OCI-LY7 (cell line): ENCODE measurements around the gene LGALS9C. TPM values are rescaled to one million over a fixed set of nuclear protein-coding genes. Genes with fewer than 3 reads are reported as not detected.
"Not testable (repeated sequence)": the region's sequence is repeated elsewhere in the genome, so short reads cannot be mapped to it uniquely, and the experiment has no call there.

ENCODE experiments used
- BruUV-seq: library from RNA; stranded (reverse); fragments of 400-500 nt; replicated peaks from 2 replicates; lab custom pipeline; 2021; lab: Mats Ljungman, UMichigan
- CTCF ChIA-PET: fragments of 300-600 bp; sonication (Branson Sonifier 250); formaldehyde crosslinking; loops from one replicate; lab custom pipeline; 2022; ENCODE audit warnings: antibody characterized with exemption; ENCODE audit not compliant: unreplicated experiment; lab: Charles Lee
- POLR2A ChIA-PET: fragments of 300-600 bp; sonication (Branson Sonifier 250); formaldehyde crosslinking; loops from one replicate; lab custom pipeline; 2022; ENCODE audit warnings: antibody characterized with exemption; lab: Charles Lee
- DNase-seq: peaks from one replicate; pipeline ENCODE4 v3.0.0-alpha.2; 2015; ENCODE audit warnings: low spot score
- H2AFZ ChIP-seq: fragments of 200-600 bp; sonication (generic), shearing (Covaris generic); 2 replicates; pipeline ENCODE4 v1.6.1; 2014; ENCODE audit warnings: mild to moderate bottlenecking, antibody characterized with exemption, low read length, moderate library complexity
- H3K27ac ChIP-seq: fragments of 200-600 bp; sonication (generic); 2 replicates; pipeline ENCODE4 v1.5.1; 2014; ENCODE audit warnings: mixed run types, low read depth, mild to moderate bottlenecking, moderate library complexity, low read length, inconsistent platforms; ENCODE audit not compliant: poor library complexity, severe bottlenecking
- H3K36me3 ChIP-seq: fragments of 200-600 bp; sonication (generic); 2 replicates; pipeline ENCODE4 v1.6.1; 2014; ENCODE audit warnings: mild to moderate bottlenecking, antibody characterized with exemption, low read length, moderate library complexity, mixed read lengths; ENCODE audit not compliant: insufficient read depth
- H3K4me1 ChIP-seq: fragments of 200-600 bp; sonication (generic); 2 replicates; pipeline ENCODE4 v1.5.1; 2014; ENCODE audit warnings: mild to moderate bottlenecking, low read length; ENCODE audit not compliant: insufficient read depth, poor library complexity, severe bottlenecking
- H3K4me2 ChIP-seq: fragments of 200-600 bp; sonication (generic); 2 replicates; pipeline ENCODE4 v1.6.1; 2014; ENCODE audit warnings: mild to moderate bottlenecking, low read length
- H3K4me3 ChIP-seq: fragments of 200-600 bp; sonication (generic); 2 replicates; pipeline ENCODE4 v1.5.1; 2014; ENCODE audit warnings: mild to moderate bottlenecking, low read depth, low read length; ENCODE audit not compliant: poor library complexity, severe bottlenecking
- H3K79me2 ChIP-seq: fragments of 200-600 bp; sonication (generic); 2 replicates; pipeline ENCODE4 v1.6.1; 2016; ENCODE audit warnings: low read depth, mild to moderate bottlenecking, low read length, moderate library complexity, mixed read lengths; ENCODE audit not compliant: insufficient read depth
- H3K9me2 ChIP-seq: fragments of 200-600 bp; sonication (generic); 2 replicates; pipeline ENCODE4 v1.6.1; 2016; ENCODE audit warnings: mild to moderate bottlenecking, low read length, mixed read lengths; ENCODE audit not compliant: insufficient read depth
- H3K9me3 ChIP-seq: fragments of 200-600 bp; sonication (generic); 2 replicates; pipeline ENCODE4 v1.6.1; 2014; ENCODE audit warnings: mild to moderate bottlenecking, mixed run types, low read length, mixed read lengths
- H4K20me1 ChIP-seq: fragments of 200-600 bp; sonication (generic); 2 replicates; pipeline ENCODE4 v1.6.1; 2014; ENCODE audit warnings: mild to moderate bottlenecking, antibody characterized with exemption, low read length, moderate library complexity, mixed read lengths; ENCODE audit not compliant: insufficient read depth
- intact Hi-C: fragments of 100-400 bp; cut with micrococcal nuclease; formaldehyde crosslinking; loops from one replicate; pipeline ENCODE4 v1.10.0; 2022; ENCODE audit not compliant: unreplicated experiment
- total RNA-seq, 2 experiments: library from RNA; depleted of rRNA in 1 of 2; stranded (reverse); fragments of >200 nt in 1 of 2; shearing (Covaris generic) in 1 of 2; gene quantifications; 2 replicates each; pipeline ENCODE4 v1.2.3, GENCODE V29; 2014 to 2022

The LGALS9C gene
- total RNA-seq, 2 experiments from 2014 or later = not detected

DNA sequence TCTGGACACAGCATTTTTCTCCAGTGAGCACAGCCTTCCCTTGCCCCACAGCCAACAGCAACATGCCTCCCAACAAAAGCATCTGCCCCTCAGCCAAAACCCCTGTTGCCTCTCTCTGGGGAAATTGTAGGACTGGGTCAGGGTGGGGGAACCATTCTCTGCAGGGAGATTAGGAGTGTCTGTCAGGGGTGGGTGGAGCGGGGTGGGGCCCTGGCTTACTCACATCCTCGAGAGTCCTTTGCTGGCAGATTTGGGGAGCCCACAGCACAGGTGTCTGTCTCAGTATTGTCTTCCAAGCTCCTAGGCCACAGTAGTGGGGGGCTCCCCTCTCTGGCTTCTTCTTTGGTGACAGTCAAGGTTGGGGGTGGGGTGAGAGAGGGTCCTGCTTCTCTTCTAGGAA is 28.3 kb upstream of the LGALS9C start:
- H3K27ac ChIP-seq, H3K79me2 ChIP-seq, CTCF ChIA-PET, H3K4me3 ChIP-seq, H3K9me3 ChIP-seq, POLR2A ChIA-PET, H3K4me1 ChIP-seq, intact Hi-C loops, H3K4me2 ChIP-seq, BruUV-seq, H4K20me1 ChIP-seq, DNase-seq, H2AFZ ChIP-seq, H3K36me3 ChIP-seq, H3K9me2 ChIP-seq: not testable (repeated sequence)

DNA sequence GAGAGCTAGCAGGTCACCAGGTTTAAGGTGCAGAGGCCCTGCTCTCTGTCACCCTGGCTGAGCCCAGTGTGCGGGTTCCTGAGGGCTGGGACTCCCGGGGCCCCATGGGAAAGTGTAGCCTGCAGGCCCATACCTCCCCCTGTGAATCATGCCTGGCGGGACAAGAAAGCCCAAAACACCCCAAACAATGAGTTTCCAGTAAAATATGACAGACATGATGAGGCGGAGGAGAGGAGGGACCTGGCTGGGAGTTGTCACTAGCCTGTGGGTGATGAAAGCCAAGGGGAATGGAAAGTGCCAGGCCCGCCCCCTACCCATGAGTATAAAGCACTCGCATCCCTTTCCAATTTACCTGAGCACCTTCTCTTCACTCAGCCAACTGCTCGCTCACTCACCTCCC is 26.8 kb upstream of the LGALS9C start:
- H3K4me2 ChIP-seq, H3K36me3 ChIP-seq, H3K79me2 ChIP-seq, intact Hi-C loops, H3K9me2 ChIP-seq, DNase-seq, H4K20me1 ChIP-seq, H3K27ac ChIP-seq, H2AFZ ChIP-seq, H3K9me3 ChIP-seq, CTCF ChIA-PET, POLR2A ChIA-PET, BruUV-seq, H3K4me3 ChIP-seq, H3K4me1 ChIP-seq: not testable (repeated sequence)

DNA sequence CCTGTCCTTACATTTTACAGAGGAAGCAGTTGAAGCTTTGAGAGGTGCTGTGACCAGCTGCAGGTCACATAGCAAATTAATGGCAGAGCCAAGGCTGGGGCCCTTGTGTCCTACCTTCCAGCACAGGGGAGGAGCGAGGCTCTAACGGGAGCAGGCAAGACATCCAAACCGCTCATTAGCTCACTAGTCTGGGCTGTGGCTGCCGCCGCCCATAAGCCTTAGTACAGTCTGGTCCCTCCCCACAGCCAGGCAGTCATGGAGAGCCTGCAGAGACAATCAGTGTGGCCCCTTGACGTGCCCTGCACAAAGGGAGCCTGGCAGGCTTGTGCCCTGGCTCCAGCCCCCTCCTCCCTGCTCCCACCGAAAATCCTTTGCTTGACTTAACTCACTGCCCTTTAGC is 25.6 kb upstream of the LGALS9C start:
- H3K79me2 ChIP-seq, H3K27ac ChIP-seq, intact Hi-C loops, H3K4me3 ChIP-seq, H3K4me2 ChIP-seq, H4K20me1 ChIP-seq, POLR2A ChIA-PET, H3K9me2 ChIP-seq, BruUV-seq, H3K4me1 ChIP-seq, H2AFZ ChIP-seq, H3K9me3 ChIP-seq, DNase-seq, CTCF ChIA-PET, H3K36me3 ChIP-seq: not testable (repeated sequence)

DNA sequence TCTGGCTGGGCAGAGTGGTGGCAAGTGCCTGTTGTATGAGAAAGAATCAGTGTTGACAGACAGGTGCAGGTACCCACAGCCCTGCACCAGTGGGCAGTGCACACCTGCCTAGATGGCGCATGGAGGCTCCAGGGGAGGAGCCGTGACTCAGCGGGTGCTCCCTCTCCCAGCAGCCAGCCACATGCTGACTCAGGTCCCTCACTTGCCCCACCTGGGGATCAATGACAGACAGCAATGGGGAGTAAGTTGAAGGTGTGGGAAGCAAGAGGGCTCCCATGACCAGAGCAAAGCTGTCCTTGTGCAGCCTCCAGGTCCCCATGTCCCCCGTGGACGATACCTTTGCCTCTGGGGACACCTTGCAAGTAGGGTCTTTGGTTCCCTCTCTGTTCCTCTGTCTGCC is 24.6 kb upstream of the LGALS9C start:
- H3K4me1 ChIP-seq, H4K20me1 ChIP-seq, DNase-seq, H2AFZ ChIP-seq, H3K36me3 ChIP-seq, H3K9me3 ChIP-seq, H3K4me2 ChIP-seq, CTCF ChIA-PET, H3K79me2 ChIP-seq, H3K27ac ChIP-seq, H3K4me3 ChIP-seq, intact Hi-C loops, POLR2A ChIA-PET, BruUV-seq, H3K9me2 ChIP-seq: not testable (repeated sequence)

DNA sequence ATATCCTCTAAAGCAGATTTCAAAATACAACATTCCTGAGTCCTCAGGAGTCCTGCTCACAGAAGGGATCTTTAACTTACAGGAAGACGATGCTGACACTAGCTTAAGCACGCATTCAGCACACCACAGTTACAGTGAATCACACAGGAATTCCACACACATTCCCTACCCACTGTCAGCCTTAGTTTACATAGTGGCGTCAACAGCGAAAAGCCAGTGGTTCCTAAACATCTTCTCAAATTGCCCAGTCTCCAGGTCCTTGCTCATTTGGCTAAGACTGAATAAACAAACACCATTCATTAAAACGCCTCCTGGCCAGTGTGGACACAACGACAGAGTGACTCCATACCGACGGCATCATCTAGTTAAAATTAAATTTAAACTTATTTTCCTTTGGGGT is 17.6 kb upstream of the LGALS9C start:
- H3K4me3 ChIP-seq, H3K4me1 ChIP-seq, H4K20me1 ChIP-seq, H2AFZ ChIP-seq, H3K79me2 ChIP-seq, CTCF ChIA-PET, H3K9me2 ChIP-seq, intact Hi-C loops, H3K9me3 ChIP-seq, DNase-seq, H3K4me2 ChIP-seq, POLR2A ChIA-PET, H3K36me3 ChIP-seq, H3K27ac ChIP-seq, BruUV-seq: not testable (repeated sequence)

DNA sequence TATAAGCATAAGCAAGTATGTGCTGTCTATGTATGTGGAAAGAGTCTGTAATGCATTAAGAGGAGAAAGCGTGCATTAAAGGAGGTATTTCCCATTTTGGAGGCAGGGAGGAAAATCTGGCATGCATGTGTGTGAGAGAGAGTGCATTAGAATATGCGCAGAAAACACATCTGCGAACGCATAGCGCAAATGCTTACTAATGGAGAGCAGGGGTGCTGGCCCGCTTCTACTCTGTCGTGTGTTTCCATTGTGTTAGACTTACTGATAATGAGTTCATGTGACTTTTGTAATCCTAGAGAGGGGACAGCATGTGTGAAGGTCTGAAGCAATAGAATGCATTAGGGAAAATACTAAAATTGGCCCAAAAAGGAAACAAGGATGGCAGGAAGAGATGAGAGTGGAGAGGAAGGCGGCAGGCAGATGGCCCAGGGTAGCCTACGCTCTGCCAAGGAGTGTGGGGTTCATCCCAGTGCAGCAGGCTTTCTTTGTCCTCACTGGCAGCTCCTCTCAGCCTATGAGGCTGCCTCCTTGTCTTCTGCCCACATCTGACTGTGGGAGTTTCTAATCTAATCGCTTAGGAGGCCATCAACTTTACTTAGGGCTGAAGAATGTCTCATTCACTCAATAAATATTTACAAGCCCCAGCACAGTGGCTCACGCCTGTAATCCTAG is 12.6 kb upstream of the LGALS9C start:
- CTCF ChIA-PET = not testable (repeated sequence)

More for the DNA sequence above, 12.6 kb upstream of the LGALS9C start:
- H3K4me3 ChIP-seq, H3K27ac ChIP-seq, intact Hi-C loops, H3K36me3 ChIP-seq, H3K9me3 ChIP-seq, POLR2A ChIA-PET, BruUV-seq, H3K4me1 ChIP-seq, H3K79me2 ChIP-seq, H2AFZ ChIP-seq, H4K20me1 ChIP-seq, H3K4me2 ChIP-seq, DNase-seq, H3K9me2 ChIP-seq: not testable (repeated sequence)
